Stimulated activated CD8-positive, alpha-beta memory T cell treated with anti-CD3 and anti-CD28 coated beads, Interleukin-4, amount 100 ng/mL, for 4 hours (primary cell): ENCODE results near the gene SLC24A2.
"Not testable (repeated sequence)": the region's sequence is repeated elsewhere in the genome, so short reads cannot be mapped to it uniquely, and the experiment has no call there.

ENCODE experiments used
- DNase-seq, 2 donors: peaks; one replicate each; pipeline ENCODE4 v3.0.0-alpha.2; 2020; ENCODE audit warnings: low read depth in 2 of 2, low spot score in 1 of 2

The SLC24A2 gene

DNA sequence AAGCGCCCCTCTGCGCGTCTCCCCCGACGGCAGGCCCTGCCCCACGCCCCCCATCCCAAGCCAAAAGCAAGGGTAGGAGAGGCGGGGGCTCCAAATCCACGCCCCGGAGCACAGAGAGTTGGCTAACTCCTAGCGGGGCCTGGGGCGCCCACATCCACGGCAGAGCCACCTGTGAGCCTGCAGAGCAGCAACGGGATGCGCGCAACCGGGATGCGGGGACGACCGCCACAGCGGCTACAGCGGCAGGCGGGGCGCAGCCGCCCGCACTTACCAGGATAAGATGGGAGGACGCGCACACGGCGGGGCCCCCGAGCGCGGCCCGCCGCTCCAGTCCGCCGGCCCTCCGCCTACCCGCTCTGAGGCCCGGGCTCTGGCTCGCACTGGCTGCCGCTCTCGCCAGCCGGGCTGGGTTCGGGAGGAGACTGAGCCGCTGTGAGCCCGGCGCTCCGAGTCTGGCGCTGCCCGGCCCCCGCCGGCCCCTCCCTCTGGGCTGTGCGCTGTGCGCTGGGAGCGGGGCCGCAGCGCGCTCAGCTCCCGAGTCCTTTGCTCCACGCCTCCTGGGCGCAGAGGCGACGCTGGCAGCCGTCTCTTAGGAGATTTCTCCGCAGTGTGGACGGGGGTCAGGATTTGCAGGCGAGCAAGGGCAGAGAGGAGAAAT is at the start of gene SLC24A2:
Gene SLC24A2 (minus strand): TSS at position 424 of the 658 bp plus-strand sequence.
- no peak for DNase-seq

DNA sequence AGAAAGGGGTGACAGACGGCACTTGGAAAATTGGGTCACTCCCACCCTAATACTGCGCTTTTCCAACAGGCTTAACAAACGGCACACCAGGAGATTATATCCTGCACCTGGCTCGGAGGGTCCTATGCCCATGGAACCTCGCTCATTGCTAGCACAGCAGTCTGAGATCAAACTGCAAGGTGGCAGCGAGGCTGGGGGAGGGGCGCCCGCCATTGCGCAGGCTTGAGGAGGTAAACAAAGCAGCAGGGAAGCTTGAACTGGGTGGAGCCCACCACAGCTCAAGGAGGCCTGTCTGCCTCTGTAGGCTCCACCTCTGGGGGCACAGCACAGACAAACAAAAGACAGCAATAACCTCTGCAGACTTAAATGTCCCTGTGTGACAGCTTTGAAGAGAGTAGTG is 44.5 kb upstream of the SLC24A2 start:
- not testable (repeated sequence) for DNase-seq

- DNase-seq, result no peak
These were observed 42.0 kb upstream of the SLC24A2 start for GRCh38 chr9:19830796-19831195.

GRCh38 chr9:19828576-19829109 is 39.8 kb upstream of the SLC24A2 start:
- no peak for DNase-seq

- no peak for DNase-seq
These were observed 27.9 kb upstream of the SLC24A2 start for GRCh38 chr9:19816769-19817168.

- DNase-seq, result no peak
These were observed 23.4 kb upstream of the SLC24A2 start for GRCh38 chr9:19812194-19812593.

- no peak for DNase-seq
These were observed 20.8 kb upstream of the SLC24A2 start for GRCh38 chr9:19809422-19810269.

DNA sequence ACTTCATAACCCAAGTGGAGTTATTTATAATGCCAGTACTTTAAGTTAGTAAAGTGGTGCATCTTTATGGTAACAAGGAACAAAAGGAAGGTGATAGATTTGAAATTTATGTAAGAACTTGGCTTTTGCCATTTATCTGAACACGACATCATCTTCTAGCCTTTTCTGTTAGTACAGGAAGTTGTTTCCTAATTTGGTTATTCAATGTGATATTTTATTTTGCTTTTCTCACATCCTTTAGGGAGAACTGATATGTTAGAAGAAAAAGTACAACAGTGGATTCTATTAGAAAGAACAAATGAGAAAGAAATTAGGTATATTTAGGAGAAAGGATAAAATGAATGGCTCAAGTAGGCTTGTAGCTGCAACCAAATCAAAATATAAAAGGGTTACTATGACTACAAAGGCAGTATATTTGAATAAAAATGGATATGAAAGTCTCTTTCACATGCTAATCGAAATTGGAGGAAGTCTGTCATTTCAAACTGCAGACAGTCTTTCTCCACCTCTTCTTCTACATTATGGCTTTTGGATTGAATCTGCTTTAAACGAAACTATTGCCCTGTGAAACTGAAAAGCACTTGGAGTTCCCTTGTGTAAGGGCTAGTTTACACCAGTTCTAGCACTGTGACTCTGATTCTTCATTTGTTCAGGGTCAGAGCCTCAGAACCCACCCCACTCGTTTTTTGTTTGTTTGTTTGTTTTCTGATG is 18.5 kb upstream of the SLC24A2 start:
- DNase-seq, result no peak

GRCh38 chr9:19804431-19804830 is 15.6 kb upstream of the SLC24A2 start:
- no peak for DNase-seq

DNA sequence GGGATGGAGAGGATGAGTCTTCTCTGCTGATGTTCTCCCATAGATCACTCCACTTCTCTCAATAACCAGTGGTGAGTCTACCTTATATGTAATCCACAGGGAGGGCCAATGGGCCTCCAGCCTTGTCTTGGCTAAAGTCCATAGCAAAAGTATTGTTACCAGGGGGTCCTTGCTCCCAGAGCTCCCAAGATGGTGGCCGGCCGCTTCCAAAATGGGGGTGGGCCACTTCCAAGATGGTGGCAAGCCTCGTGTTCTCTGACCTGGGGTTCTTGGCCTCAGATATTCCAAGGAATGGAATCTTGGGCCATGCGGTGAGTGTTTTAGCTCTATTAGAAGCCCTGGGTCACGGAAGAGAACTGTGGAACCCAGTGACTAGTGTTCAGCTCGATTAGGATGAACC is 12.0 kb upstream of the SLC24A2 start:
- DNase-seq, result no peak

DNA sequence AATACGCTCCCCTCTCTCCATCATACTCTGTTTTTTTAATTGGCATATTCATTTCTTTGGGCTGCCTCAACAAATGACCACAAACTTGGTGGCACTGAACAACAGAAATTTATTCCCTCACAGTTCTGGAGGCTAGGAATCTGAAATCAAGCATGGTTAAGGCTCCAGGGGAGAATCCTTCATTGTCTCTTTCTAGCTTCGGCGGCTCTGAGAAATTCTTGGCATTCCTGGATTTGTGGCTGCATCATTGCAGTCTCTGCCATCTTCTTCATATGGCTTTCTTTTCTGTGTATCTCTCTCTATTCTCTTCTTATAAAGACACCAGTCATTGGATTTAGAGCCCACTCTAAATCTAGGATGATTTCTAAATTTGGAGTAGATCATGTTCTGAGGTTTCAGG is 10.9 kb upstream of the SLC24A2 start:
- no peak for DNase-seq

- no peak for DNase-seq
These were observed 685 bp downstream of the SLC24A2 start for GRCh38 chr9:19788152-19788551.

- no peak for DNase-seq
These were observed 1.2 kb downstream of the SLC24A2 start for GRCh38 chr9:19787672-19788071.

GRCh38 chr9:19785230-19785629 is 3.6 kb downstream of the SLC24A2 start:
- no peak for DNase-seq

DNA sequence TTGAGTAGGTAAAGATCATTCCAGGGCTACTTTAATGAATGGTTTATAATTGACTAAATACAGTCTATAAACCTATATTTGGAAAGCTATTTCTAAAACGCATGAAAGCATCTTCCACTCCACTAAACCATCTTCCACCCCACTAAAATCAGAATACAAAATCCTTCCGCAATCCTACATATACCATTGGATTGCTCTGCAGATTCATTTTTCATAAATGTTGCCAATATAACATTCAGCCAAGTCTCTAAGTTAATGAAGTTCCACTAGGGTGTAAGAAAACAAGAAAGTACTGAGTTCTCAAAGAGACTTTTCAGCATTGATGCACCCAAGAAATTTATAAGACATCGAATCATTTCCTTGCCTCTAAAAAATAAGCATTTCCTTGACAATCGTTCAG is 4.7 kb downstream of the SLC24A2 start:
- DNase-seq, result no peak

GRCh38 chr9:19783500-19783899 is 5.3 kb downstream of the SLC24A2 start:
- DNase-seq, result no peak

GRCh38 chr9:19782005-19782404 is 6.8 kb downstream of the SLC24A2 start:
- no peak for DNase-seq

GRCh38 chr9:19781240-19781639 is 7.6 kb downstream of the SLC24A2 start:
- no peak for DNase-seq

DNA sequence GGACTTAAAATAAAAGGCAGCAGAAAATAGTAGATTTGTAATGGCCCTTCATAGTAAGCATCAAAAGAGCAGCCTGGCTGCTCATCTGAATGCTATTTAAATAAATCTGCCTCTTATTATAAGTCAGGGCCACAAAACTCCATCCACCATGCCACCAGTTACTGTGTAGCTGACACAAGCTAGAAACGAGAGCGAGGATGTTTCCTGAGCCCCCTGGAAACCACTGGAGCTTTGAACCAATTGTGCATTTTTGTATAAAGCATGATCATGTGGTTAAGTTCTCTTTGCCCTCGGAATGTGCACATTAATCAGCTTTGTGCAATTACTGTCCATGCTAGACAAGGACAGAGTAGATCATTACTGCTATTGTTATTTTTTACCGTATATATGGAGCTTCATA is 17.4 kb downstream of the SLC24A2 start:
- DNase-seq, result no peak

DNA sequence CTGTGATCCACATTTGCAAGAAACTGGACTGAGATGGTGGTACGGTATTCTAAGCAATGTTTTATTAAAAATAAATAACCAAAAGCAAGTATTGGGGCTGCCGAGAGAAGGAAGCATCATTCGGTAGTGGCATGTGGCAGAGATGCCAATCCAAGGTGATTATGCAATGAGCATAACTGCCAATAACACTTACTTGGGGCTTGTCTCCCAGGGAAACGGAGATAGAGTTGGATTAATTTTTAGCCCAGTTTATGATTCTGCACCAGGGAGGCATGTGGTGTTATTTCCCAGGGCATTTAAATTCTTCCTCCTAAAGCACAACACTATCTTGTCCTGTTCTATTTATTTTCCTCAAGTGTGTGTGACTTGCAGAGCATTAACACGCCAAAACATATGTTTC is 17.9 kb downstream of the SLC24A2 start:
- DNase-seq, result no peak

GRCh38 chr9:19769213-19769612 is 19.6 kb downstream of the SLC24A2 start:
- no peak for DNase-seq

- DNase-seq, result no peak
These were observed 20.0 kb downstream of the SLC24A2 start for GRCh38 chr9:19768798-19769197.
